Activated CD4-positive, alpha-beta T cell treated with anti-CD3 and anti-CD28 coated beads, Interleukin-2, amount 50 U/mL, for 48 hours (primary cell): ENCODE data around the gene KIFC3.
A peak's percentile ranks its signal among the peaks of the same experiment; 100 is the strongest.
"Not testable (repeated sequence)": the region's sequence is repeated elsewhere in the genome, so short reads cannot be mapped to it uniquely, and the experiment has no call there.

Source experiments
- DNase-seq, 2 experiments: peaks; one replicate each; pipeline ENCODE4 v3.0.0-alpha.2; 2020

Gene KIFC3

DNA sequence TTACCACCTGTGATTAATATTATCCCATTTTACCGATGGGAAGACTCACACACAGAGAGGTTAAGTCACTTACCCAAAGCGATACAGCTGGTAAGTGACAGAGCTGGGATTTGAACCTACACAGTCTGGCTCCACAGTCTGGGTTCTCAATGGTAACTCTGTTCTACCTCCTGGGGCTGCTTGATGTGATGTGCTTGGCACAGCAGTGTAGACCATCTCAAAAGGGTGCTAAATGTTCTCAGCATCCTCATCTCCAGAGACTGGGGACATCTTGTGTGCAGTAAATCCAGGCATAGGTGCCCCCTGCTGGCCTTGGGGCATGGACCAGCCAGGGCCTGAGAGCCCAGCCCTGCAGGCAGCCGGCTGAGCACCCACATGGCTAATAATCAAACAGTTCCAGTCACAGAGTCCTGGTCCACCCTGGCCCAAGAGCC, 82.1 kb downstream of the KIFC3 start:
- DNase-seq, result peak; percentile 49 to 64

DNA sequence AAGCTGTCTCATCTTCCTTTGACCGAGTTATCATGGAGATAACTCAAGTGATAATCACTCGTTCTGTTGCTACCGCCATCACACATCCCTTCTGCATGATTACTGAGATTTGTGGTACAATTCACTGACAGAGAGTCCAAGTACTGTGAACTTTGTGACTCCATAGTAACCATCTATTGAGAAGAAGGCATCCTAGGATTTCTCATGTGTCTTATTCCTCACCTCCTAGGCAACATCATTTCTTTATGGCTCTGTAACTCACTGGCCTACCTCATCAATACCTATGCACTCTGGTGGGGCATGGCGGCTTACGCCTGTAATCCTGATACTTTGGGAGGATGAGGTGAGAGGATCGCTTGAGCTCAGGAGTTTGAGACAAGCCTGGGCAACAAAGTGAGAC, 88.2 kb downstream of the KIFC3 start:
- DNase-seq, result no peak

DNA sequence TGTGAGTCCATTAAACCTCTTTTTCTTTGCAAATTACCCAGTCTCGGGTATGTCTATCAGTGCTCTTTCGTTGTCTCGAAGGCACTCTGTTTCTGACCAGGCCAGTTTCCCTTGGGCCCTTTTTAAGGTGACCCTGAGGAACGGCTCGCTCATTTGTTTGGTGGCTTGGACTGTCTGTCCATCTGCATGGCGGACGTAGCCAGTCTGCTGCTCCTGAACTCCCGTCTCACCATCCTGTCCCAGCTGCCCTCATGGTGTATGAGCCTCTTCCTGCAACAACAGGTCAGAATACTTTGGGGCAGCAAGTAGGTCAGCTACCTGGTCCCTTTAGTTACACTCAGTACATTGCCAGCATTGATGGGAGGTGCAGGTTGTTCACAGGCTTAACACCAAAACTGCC, 88.7 kb downstream of the KIFC3 start:
- no peak for DNase-seq

DNA sequence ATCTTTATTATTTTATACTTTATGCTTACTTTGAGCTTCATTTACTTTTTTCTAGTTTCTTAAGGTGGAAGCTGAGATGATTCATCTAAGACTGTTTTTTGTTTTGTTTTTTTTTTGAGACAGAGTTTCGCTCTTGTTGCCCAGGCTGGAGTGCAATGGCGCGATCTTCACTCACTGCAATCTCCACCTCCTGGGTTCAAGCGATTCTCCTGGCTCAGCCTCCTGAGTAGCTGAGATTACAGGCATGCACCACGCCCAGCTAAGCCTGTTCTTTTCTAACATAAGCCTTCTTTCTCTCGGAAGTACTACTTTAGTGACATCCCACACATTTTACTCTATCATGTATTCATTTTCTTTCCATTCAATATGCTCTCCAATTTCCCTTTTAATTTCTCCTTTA, 89.7 kb downstream of the KIFC3 start:
- DNase-seq, result not testable (repeated sequence)

DNA sequence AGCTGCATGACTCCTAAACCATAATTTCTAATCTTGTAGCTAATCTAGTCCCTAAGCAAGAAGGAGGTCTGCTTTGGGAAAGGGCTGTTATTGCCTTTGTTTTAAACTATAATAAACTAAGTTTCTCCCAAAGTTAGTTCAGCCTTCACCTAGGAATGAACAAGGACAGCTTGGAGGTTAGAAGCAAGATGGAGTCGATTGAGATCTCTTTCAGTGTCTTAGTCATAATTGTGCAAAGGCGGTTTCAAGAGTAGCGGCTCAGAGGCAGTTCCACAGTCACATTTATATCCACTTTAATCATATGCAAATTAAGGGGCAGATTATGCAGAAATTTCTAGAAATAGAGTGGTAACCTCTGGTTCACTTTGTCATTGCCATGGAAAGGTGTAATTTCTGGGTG, 90.3 kb downstream of the KIFC3 start:
- DNase-seq, result no peak

DNA sequence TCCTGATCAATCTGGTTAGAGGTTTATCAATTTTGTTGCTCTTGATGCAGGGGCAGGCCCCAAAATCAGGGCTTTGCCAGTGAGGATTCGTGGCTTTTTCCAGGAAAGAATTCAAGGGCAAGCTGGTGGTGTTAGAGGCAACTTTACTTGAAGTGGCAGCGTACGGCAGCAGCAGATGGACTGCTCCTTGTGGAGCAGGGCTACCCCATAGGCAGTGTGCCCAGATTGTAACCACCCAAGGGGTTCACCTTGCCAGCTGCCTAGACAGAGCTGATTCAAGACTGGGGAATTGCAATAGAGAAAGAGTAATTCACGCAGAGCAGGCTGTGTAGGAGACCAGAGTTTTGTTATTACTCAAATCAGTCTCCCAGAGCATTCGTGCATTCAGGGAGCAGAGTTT, 90.9 kb downstream of the KIFC3 start:
- DNase-seq, result no peak

DNA sequence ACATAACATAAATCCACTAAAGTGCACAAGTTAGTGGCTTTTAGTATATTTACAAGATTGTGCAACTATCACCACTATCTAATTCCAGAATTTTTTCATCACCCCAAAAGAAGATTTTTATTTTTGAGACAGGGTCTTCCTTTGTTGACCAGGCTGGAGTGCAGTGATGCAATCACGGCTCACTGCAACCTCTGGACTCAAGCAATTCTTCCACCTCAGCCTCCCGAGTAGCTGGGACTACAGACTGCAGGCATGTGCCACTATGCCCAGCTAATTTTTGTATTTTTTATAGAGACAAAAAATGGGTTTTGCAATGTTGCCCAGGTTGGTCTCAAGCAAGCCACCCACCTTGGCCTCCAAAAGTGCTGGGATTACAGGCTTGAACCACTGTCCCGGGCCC, 92.6 kb downstream of the KIFC3 start:
- no peak for DNase-seq
